ENCODE results near the gene CITED2. TPM values are rescaled to one million over a fixed set of nuclear protein-coding genes. Genes with fewer than 3 reads are reported as not detected.

CITED2 gene
- total RNA-seq, 1 experiment from 2014 or later: 365 TPM

- TF ChIP-seq CTCF (conservative IDR thresholded peaks at IDR 0.05; ENCODE audit: low read depth, low read length) (no peak), EZH2 (IDR thresholded peaks at IDR 0.05; ENCODE audit: borderline replicate concordance, low read depth, low read length, poor library complexity, severe bottlenecking) (no peak)
- no peak for DNase-seq (ENCODE audit: low spot score)
- CTCF ChIA-PET: no interaction called here
- Histone ChIP-seq H3K27ac (ENCODE audit: low read depth, low read length, poor library complexity, severe bottlenecking) (no peak overlapping the region), H3K9me3 (ENCODE audit: low read depth, low read length, poor library complexity, severe bottlenecking) (no peaks in the 10 kb centered on the region), H3K36me3 (ENCODE audit: insufficient read depth, low read length, poor library complexity, severe bottlenecking) (no peaks in the 10 kb centered on the region), H3K4me3 (ENCODE audit: low read depth, low read length, poor library complexity, severe bottlenecking) (no peak overlapping the region), H3K27me3 (replicated peaks; ENCODE audit: insufficient read depth, low read depth, low read length, poor library complexity) (no peaks in the 10 kb centered on the region), H3K4me1 (ENCODE audit: insufficient read depth, low read length, poor library complexity, severe bottlenecking) (no peaks in the 10 kb centered on the region)
- intact Hi-C loops (cut with micrococcal nuclease; ENCODE audit: unreplicated experiment): no loop called here
- no TSS peak for BruUV-seq (replicated peaks)
- POLR2A ChIA-PET (ENCODE audit: low non-redundant PET): no interaction called here
These were observed 43.5 kb downstream of the CITED2 start for GRCh38 chr6:139330826-139331500.

GRCh38 chr6:139330306-139330705 is 44.1 kb downstream of the CITED2 start:
- TF ChIP-seq EZH2 (IDR thresholded peaks at IDR 0.05; ENCODE audit: borderline replicate concordance, low read depth, low read length, poor library complexity, severe bottlenecking) (no peak), CTCF (conservative IDR thresholded peaks at IDR 0.05; ENCODE audit: low read depth, low read length) (no peak)
- POLR2A ChIA-PET (ENCODE audit: low non-redundant PET): no interaction called here
- Histone ChIP-seq H3K9me3 (ENCODE audit: low read depth, low read length, poor library complexity, severe bottlenecking) (no peaks in the 10 kb centered on the region), H3K4me3 (ENCODE audit: low read depth, low read length, poor library complexity, severe bottlenecking) (no peak overlapping the region), H3K27ac (ENCODE audit: low read depth, low read length, poor library complexity, severe bottlenecking) (no peak overlapping the region), H3K36me3 (ENCODE audit: insufficient read depth, low read length, poor library complexity, severe bottlenecking) (no peaks in the 10 kb centered on the region), H3K4me1 (ENCODE audit: insufficient read depth, low read length, poor library complexity, severe bottlenecking) (no peaks in the 10 kb centered on the region), H3K27me3 (replicated peaks; ENCODE audit: insufficient read depth, low read depth, low read length, poor library complexity) (no peaks in the 10 kb centered on the region)
- BruUV-seq (replicated peaks): no TSS peak
- DNase-seq (ENCODE audit: low spot score): no peak
- intact Hi-C loops (cut with micrococcal nuclease; ENCODE audit: unreplicated experiment): no loop called here
- CTCF ChIA-PET: no interaction called here

- no peak for DNase-seq (ENCODE audit: low spot score)
- no peaks in the 10 kb centered on the region for H3K9me3 ChIP-seq (ENCODE audit: low read depth, low read length, poor library complexity, severe bottlenecking)
- BruUV-seq (replicated peaks): no TSS peak
- no peaks in the 10 kb centered on the region for H3K27me3 ChIP-seq (replicated peaks; ENCODE audit: insufficient read depth, low read depth, low read length, poor library complexity)
- H3K27ac ChIP-seq (ENCODE audit: low read depth, low read length, poor library complexity, severe bottlenecking): no peak overlapping the region
- no peak overlapping the region for H3K4me3 ChIP-seq (ENCODE audit: low read depth, low read length, poor library complexity, severe bottlenecking)
- H3K36me3 ChIP-seq (ENCODE audit: insufficient read depth, low read length, poor library complexity, severe bottlenecking): no peaks in the 10 kb centered on the region
- ChIA-PET CTCF (no interaction called here), POLR2A (ENCODE audit: low non-redundant PET) (no interaction called here)
- no peaks in the 10 kb centered on the region for H3K4me1 ChIP-seq (ENCODE audit: insufficient read depth, low read length, poor library complexity, severe bottlenecking)
- intact Hi-C loops (cut with micrococcal nuclease; ENCODE audit: unreplicated experiment): no loop called here
- TF ChIP-seq CTCF (conservative IDR thresholded peaks at IDR 0.05; ENCODE audit: low read depth, low read length) (no peak), EZH2 (IDR thresholded peaks at IDR 0.05; ENCODE audit: borderline replicate concordance, low read depth, low read length, poor library complexity, severe bottlenecking) (no peak)
These were observed 45.2 kb downstream of the CITED2 start for GRCh38 chr6:139329224-139329623.

Measured in A673 (cell line).